Pons (tissue), 1 donor: ENCODE data around the gene DOP1A.
"Not testable (repeated sequence)": the region's sequence is repeated elsewhere in the genome, so short reads cannot be mapped to it uniquely, and the experiment has no call there.

Experiments used
- DNase-seq: peaks from one replicate; pipeline ENCODE4 v3.0.0-alpha.2; 2016; ENCODE audit warnings: low spot score

DOP1A gene

DNA sequence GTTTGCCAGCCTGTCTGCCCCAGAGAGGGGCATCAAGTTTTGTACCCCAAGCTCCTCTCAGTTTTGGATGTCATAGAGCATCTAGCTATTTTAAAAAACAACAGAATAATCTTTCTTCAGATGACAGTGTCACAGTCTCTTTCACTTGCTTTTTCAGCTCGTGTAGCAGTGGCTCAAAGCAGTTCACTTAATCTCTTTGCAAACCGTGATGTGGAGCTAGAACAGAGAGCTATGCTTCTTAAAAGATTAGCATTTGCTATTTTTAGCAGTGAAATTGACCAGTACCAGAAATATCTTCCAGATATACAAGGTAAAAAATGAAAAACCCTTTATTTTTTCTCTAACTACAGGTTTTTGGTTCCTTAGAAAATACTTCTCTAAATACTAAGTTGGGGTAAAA, 88.3 kb downstream of the DOP1A start:
- no peak for DNase-seq

DNA sequence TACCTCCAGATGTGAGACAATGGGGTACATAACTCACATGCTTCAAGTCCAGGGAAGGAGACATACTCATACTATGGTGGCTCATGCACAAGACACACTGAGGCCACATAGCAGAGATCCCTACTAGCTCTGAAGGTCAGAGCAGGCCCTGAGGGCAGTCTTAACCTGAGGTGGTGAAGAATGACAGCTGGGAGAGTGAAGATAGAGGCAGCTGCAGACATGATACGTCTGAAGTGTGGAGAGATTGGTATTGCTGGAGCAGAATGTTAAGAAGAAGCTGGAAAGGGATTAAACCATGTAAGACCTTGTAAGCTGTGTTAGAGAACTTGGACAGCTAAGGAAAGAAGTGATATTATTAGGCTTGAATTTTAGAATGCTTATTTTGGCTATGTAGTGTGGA, 92.7 kb downstream of the DOP1A start:
- DNase-seq = no peak

DNA sequence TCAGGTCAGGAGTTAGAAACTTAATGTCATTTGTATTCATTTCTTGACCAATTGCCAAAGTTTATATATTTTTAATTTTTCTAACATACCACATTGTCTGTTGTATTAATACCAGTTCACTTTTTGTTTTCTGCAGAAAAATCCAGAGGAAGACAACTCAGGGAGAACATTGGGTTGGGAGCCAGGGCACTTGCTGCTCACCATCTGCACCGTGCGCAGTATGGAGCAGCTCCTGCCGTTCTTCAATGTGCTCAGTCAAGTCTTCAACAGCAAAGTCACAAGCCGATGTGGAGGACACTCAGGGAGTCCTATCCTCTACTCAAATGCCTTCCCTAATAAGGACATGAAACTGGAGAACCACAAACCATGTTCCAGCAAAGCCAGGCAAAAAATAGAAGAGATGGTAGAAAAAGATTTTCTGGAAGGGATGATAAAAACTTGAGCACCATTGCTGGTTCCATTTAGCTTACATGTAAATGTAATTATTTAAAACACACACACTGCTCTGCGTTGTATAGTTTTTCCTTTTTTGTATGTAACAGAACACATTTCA, 100.3 kb downstream of the DOP1A start:
- DNase-seq = peak; percentile 34

DNA sequence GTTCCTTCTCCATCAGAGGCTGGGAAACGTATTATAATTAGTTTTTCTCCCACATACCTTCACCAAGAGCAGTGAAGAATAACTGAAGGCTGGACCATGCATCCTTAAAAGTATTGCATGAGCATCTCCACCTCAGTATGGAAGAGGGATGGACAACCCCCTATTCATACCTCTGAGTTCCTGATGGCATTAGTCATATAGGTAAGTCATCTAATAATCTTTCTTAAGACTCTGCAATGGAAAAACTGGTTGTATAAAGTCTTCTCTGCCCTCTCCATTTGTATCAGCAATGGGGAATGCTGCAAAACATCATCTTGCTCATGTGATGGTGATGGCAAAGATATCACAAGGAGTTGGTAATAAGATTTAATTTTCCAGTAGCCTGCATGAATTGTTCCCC, 101.1 kb downstream of the DOP1A start:
- DNase-seq = no peak

DNA sequence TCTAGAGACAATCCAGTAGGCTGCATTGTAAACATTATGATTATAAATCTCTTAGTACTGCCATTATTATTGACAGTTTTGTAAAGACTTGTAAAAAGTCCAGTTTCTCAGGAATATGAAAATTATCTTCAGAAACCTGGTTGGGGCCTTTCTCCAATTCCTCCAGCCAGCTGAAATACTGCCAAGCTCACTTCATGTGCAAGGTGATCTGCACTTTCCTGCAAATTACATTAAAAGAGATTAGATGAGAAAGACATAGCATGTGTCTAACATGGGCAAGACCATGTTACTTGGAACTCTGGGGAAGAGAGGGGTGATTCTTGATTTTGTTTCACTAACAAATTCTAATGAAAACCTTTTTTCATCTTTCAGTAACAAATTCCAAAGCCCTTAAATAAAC, 101.6 kb downstream of the DOP1A start:
- DNase-seq = no peak

DNA sequence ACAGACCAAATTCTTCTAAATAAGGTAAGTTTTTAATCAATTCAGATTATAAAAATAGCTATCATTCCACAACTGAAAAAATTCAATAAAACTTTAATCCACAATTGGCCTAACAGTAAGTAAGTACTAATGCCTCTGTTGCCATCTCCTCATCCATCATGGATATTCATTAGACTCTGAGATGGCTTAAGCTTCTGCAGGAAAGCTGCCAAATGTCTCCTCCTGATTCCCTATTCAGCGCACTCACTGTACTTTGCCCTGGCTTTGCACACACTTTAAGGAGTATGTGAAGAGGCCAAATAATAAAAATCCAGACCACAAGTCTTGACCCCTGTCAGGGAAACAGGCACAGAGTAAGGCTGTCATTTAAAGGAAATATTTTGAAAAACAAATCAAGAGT, 102.0 kb downstream of the DOP1A start:
- peak; percentile 46 for DNase-seq

DNA sequence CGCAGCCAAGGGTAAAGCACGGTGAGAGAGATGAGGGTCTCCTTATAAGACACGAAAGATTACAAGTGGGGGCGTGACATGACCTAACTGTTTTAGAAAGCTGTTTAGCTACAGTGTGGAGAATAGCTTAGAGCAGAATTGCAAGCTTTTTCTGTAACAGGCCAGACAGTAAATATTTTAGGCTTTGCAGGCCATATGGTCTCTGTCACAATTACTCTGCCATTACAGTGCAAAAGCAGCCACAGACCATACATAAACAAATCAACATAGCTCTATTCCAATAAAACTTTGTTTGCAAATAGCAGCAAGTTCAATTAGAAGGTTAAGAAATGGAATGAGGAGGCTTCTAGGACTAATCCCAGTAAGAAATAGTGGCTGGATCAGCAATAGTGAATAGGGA, 108.8 kb downstream of the DOP1A start:
- DNase-seq = no peak

DNA sequence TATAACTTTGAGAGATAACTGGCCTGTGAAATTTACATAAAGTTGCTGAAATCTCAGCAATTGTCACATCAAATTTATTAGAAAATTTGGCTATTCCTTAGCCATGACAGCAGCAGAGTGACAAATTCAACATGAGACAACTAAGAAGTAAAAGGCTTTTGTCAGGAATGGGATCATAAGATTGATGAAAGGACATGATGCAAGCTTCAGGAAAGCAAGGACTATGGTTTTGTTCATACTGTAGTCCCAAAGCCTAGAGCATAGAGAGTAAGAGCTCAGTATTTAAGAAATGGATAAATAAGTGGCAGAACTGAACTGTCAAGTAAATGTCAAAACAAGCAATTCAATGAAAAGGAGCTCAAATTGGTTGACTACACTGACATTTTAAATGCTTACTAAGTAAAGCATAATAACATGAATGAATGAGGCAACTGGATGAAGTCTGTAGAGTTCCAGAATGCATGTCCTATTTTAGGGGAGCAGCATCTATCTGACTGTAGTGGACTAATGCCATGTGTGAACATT, 113.0 kb downstream of the DOP1A start:
- no peak for DNase-seq

DNA sequence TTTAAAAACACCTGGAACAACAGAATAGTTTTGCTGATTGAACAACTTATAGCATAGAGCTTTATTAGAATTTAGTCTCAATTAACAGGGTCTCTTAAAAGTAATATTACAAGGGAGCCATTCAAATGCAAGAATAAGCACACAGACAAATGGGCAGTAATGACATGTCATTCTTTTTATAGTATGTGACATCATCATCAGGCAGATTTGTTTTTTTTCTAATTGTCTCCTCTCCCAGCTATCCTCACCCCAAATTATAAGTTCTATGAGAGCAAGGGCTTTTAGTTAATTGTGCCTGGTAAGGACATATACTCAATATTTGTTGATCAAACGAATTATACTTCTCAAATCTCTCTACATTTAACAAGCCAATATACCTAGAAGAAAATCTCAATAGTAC, 114.6 kb downstream of the DOP1A start:
- DNase-seq = peak; percentile 27

DNA sequence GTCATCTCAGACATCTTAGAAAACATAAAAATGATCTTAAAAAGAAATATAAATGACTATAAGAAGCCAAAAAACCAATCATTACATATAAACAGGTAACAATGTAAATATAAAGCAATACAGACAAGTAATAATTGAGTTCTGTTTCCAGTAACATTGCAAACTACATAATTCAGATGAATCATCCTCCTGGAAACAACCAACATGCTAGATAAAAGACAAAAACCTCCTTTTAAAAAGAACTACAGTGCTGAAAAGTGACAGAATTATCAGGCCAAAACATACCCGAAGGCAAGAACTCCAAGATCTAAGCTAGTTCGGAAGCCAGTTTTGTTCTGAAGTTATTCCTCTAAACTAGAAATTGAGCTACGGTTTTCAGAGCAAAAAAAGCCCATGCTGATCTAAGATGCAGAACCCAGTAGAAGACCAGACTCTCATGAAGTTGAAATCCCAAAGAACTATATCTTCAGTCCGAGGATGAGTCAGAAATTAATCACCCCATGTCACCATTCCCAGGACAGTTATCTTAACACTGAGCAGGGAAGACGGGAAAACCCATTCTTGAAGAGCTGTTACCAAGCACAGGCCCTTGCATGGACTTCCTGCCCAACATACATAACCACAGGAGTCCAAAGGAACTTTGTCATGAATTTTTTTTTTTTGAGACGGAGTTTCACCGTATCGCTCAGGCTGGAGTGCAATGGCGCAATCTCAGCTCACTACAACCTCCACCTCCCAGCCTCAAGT, 115.8 kb downstream of the DOP1A start:
- DNase-seq = no peak

DNA sequence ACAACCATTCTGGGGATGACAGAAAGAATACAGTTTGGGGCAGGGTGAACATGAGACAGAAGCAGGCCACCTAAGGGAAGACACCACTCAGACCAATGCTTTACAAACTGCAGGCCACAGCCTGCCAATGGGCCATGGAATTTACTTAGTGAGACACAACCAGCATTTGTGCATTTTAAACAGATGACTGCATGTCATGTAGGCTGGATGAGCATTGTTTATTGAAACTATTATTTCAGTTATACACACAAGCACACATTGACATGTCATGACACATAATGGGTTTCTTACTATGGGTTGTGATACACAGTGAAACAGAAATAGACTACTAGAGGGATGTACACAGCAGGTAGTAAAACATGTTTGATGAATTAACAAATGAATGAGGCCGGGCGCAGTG, 117.6 kb downstream of the DOP1A start:
- DNase-seq = no peak

DNA sequence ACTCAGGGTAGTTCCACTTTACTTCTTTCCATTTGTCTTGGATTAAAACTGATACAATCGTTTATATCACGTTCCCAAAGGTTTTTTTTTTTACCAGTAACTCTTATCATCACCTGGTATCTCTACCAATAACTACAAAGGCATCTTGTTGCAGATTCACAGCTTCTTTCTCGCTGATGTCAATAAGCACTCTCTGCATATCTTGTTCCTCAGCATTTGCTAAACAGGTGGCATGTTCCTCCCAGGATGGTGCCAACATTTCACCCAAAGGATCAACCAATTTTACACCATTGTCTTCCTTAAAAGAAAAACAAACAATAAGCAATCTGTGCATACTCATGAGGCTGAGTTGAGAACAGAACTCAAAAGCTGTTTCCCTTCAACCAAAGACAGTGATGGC, 121.0 kb downstream of the DOP1A start:
- no peak for DNase-seq

DNA sequence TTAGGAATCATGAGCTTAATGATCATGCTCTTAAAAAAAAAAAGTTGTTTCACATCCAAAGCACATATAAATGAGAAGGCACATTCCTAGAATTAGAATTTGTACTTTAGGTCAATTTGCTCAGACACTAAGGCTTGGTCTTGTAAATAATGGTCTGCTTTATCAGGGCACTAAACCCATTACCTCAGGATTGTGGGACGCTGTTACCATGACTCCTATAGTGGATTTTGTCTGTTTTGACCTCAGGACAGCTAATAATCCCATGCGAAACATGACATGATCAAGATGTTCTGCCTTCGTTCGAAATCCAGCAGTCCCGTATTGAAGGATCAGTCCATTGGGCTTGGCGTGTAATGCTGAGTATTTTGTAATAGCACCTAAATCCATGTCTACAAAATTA, 123.2 kb downstream of the DOP1A start:
- no peak for DNase-seq

DNA sequence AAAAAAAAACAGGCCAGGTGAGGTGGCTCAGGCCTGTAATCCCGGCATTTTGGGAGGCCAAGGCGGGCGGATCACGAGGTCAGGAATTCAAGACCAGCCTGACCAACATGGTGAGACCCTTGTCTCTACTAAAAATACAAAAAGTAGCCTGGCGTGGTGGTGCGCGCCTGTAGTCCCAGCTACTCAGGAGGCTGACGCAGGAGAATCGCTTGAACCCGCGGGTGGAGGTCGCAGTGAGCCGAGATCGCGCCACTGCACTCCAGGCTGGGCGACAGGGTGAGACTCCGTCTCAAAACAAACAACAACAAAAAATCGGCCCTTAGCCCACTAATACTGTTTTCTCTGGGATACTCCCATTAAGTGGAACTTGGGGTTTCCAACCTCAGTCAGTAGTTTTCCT, 124.5 kb downstream of the DOP1A start:
- DNase-seq = not testable (repeated sequence)

DNA sequence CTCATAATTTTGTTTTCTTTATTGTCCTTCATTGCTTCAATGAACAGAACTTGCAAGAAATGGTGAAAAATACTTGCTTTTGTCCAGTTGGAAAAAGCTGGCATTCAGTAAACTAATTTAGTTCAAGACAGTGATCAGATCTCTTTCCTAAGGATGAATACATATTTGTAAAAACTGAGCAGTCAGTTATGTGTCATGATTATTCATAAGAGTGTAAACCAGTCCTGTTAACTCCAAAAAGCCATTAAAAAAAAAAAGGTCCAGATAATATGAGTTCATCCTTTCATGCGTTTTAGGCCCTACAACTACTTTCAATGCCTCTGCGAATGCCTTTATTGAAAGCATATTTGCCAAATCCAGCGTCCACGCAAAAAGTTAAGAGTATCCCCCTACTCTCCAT, 125.0 kb downstream of the DOP1A start:
- no peak for DNase-seq

DNA sequence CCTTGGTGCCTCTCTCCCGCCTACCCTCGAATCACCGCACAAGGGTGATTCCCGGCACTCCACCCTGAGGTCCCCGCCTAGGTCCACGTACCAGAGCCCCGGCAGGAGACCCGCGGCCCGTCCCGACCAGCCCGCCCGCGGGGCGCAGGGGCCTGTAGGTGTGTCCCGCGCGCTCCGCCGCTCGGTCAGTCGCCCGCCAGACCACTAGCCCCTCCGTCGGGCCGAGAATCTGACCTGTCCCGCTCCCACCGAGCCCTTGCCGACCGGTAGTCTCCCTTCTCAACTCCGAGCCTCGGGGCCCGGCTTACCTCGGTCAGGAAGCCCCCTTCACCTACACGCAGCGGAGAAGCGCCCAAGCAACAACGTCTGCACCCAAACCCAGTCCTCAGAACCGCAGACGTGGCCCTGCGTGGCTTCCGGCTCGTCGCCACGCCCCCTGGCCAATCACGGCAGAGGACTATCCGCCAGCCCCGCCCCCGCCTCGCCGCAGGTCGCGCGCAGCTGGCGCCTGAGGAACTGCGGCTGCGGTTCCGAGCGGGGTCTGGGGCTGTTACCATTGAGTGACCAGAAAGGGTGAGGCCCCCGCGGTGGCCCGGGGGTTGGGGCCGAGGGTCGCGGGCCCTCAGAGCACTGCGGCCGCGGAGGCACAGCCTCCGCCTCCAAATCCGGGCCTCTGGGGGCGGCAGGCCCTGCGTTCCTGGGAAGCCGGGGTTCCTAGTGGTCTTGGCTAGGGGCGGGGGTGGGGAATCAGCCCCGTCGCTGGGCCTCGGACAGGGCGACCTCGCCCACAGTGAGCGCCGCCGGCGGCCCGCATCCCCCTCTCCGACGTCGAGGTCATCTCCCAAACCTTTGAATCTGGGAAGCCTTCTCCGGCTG, 125.6 kb downstream of the DOP1A start, which contains the start of the genes PGM3 and RWDD2A:
Gene PGM3, minus strand, starts transcription at position 395 of the 876 bp plus-strand sequence. CDS start 2,253 bp downstream, outside the sequence.
Gene RWDD2A, plus strand, starts transcription at position 487 of the 876 bp plus-strand sequence. CDS start 1,095 bp downstream, outside the sequence.
- peak; percentile 88 for DNase-seq

DNA sequence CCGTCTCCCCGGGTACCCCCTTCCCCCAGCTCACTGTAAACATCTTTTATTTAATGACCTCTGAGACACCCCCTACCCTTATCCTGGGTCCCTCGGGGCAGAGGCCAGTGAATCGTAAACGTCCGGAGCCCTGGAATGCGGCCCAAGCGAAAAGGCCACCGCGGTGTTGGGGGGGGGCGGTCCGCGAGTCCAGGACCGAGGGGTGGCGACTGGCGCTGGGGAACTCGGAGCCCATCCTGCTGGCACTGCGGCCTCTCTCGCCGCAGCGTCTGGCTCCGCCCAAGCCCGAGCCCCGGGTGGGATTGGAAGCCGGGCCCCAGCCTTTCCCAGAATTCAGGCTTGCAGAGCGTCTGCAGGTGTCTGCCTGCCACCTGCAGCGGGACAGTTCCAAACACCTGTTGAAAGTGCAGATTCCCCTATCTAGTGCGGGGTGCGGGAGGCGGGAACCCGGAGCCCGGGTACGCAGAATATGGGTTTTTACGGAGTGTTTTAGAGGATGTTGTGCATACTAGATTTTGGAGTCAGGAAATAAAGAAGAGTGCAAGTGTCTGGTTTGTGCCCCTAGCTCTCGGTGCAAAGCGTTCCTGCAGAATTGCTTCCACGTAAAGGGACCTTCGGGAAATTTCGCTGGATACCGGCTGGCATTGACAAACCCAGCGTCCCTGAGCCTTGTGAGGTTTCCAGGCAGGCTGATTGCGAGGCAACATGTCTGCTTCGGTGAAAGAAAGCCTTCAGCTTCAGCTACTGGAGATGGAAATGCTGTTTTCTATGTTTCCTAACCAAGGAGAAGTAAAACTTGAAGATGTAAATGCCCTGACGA, 126.5 kb downstream of the DOP1A start:
- DNase-seq = peak; percentile 29

DNA sequence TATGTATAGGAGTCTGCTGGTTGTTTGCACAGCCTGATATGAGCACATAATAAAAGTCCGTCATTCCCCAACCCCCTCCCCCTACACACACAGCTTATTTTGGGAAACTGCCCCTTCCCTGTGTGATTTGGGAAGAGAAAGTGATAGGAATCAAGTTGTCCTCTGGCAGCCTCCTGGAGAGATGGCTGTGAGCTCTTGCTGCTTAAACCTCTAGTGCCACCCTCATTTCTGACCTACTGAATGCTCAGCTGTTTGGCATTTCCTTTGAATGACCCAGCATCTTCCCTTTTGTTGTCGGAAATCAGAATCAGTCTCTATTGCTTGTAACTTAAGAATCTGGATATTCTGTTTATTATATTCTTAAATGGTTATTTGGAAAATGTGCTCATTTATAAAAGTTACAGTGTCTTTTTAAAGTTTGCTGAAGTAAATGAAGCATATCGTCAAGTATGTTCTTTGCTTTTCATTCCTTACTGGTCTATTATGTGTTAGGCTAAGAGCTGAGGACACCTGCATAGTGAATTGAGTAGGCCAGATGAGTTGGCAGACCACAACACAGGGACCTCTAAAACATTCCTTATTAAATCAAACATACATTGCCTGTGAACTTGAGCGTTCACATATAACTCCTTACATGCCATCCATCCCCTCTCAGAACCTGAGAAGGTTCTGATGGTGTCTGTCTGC, 131.2 kb downstream of the DOP1A start:
- DNase-seq = no peak

DNA sequence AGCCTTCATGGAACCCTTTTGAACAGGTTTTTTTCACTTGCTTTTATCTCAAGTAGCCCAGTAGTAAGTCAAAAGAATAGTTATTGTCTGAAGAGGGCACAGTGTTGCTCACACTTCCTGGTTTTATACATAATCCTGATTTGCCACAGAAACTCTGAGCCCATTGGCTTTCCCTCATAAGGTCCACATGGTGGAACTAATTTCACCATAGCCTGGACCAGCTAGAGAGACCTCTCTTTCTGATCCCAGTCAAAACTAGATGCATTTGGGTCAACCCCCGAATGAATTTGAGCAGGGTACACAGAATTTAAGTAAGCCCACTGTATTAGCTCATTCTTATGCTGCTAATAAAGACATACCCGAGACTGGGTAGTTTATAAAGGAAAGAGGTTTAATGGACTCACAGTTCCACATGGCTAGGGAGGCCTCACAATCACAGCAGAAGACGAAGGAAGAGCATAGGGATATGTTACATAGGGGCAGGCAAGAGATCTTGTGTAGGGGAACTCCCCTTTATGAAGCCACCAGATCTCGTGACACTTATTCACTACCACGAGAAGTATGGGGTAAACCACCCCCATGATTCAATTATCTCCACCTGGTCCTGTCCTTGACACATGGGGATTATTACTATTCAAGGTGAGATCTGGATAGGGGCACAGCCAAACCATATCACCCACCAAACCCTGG, 131.8 kb downstream of the DOP1A start:
- no peak for DNase-seq

DNA sequence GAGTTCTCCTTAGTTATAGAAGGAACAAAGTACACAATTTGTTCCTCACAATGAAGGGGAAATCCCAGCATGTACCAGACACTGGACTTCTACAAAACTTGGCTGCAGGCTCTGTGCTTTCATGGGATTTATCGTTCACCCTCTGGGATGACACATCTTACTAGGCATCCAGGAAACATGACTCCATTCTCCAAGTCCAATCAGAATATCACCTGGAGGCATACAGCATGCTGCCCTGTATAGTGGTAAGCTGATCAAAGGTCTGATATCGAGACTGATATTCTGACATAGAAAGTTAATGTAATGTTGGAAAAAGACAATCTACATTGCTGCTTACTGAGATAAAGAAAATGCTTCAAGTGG, 132.4 kb downstream of the DOP1A start:
- no peak for DNase-seq

DNA sequence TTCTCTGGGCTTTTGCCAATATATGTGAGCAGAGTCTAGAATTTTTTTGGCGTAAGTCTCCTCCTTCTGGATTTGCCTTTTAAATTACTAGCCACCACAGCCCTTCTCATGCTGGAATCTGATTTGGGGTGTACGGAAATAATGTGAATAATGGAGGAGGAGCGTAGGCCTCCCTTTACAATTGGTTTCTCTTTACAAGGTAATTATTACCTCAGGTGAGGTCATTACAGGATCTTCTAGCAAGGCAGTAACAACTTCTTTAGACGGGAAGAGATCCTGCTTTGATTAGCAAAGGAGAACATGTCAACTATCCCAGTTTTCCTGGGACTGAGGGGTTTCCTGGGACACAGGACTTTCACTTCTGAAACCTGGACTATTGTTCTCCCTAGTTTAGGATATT, 134.6 kb downstream of the DOP1A start:
- DNase-seq = no peak
